ENCODE data around the gene EIF2A. TPM values are rescaled to one million over a fixed set of nuclear protein-coding genes. Genes with fewer than 3 reads are reported as not detected.

The EIF2A gene
- total RNA-seq, 1 experiment from 2014 or later, result 96.4 TPM

DNA sequence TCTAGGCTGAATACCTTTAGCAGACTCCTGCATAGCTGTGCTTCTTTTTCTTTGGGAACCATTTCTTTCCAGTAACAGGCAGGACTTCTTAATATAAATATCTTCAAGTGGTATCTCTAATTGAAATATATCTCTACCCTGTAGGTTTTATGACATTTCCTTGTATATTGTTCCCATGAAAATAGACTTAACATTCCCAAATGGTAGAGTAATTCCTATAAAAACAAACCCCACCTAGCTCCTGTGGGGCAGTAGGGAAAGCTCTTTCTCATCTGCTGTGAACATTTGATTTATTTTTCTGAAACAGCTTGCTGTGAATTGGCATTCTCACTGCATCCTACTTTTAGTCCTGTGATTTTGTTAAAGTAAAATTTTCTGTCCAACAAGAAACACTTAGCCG lies 77.4 kb downstream of the EIF2A start:
- POLR2A ChIA-PET (ENCODE audit: unreplicated experiment), result interaction anchor here (0.5 to 0.7 kb wide), 2 partner anchors 25 to 70 kb away, joined by 4 to 5 read pairs; no protein-coding TSS in a partner anchor
- no peak overlapping the region for H3K4me2 ChIP-seq

DNA sequence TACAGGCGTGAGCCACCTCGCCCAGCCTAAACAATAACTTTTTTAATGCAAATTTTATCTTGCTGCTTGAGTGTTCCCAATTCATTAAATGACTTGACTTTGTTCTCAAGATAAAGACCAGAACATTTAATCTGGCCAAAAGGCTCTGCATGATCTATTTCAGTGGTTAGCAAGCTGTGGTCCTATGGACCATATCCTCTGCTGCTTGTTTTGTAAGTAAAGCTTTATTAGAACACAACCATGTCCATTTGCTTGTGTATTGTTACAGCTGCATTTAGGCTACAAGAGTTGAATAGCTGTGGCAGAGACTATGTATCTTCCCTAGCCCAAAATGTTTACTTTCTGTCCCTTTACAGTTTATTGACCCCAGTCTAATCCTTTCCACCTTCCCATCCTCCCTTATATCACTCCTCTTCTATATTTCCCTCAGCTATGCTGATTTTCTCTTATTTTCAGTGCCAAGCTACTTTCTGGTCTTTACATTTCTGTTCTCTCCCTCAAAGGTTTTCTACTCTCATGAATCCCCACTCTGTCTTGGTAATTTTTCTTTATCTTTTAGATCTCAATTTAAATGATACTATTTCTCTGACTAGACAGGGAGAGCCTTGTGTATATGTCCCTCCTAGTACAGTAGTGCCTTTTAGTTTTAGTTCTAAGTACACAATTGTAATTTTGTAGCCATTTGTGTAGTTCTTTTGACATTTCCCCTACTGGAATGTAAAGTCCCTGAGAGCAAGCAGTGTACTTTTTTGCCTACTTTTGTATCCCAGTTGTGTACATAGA lies 79.8 kb downstream of the EIF2A start:
- CTCF ChIA-PET, result no interaction called here
- H3F3A ChIP-seq (ENCODE audit: insufficient read depth, low read depth), result no peaks in the 10 kb centered on the region
- no TSS peak for BruUV-seq (replicated peaks)
- H3K27me3 ChIP-seq (ENCODE audit: insufficient read depth, low read depth), result no peaks in the 10 kb centered on the region
- POLR2A ChIA-PET (ENCODE audit: unreplicated experiment), result no interaction called here
- no peak overlapping the region for H3K4me3 ChIP-seq
- H3K4me1 ChIP-seq (replicated peaks; ENCODE audit: insufficient read depth), result no peaks in the 10 kb centered on the region
- no peak for DNase-seq
- H2AFZ ChIP-seq, result no peak overlapping the region
- TF ChIP-seq EZH2 (IDR thresholded peaks at IDR 0.05; ENCODE audit: low read depth), result no peak
- TF ChIP-seq, protein P1, sequence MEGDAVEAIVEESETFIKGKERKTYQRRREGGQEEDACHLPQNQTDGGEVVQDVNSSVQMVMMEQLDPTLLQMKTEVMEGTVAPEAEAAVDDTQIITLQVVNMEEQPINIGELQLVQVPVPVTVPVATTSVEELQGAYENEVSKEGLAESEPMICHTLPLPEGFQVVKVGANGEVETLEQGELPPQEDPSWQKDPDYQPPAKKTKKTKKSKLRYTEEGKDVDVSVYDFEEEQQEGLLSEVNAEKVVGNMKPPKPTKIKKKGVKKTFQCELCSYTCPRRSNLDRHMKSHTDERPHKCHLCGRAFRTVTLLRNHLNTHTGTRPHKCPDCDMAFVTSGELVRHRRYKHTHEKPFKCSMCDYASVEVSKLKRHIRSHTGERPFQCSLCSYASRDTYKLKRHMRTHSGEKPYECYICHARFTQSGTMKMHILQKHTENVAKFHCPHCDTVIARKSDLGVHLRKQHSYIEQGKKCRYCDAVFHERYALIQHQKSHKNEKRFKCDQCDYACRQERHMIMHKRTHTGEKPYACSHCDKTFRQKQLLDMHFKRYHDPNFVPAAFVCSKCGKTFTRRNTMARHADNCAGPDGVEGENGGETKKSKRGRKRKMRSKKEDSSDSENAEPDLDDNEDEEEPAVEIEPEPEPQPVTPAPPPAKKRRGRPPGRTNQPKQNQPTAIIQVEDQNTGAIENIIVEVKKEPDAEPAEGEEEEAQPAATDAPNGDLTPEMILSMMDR (conservative IDR thresholded peaks at IDR 0.05), result no peak
- no peaks in the 10 kb centered on the region for H4K20me1 ChIP-seq (ENCODE audit: insufficient read depth)
- H3K36me3 ChIP-seq (ENCODE audit: low read depth), result peaks cover 25% of the 10 kb centered on the region
- H3K27ac ChIP-seq, result no peak overlapping the region
- intact Hi-C loops (cut with micrococcal nuclease; ENCODE audit: unreplicated experiment), result no loop called here
- no peaks in the 10 kb centered on the region for H3K9me3 ChIP-seq (ENCODE audit: insufficient read depth, low read depth)
- H3K4me2 ChIP-seq, result no peak overlapping the region
- H3K79me2 ChIP-seq (ENCODE audit: low read depth), result peaks cover 10% of the 10 kb centered on the region
- no peaks in the 10 kb centered on the region for H3K9me2 ChIP-seq (ENCODE audit: insufficient read depth)

More for the DNA sequence above, 77.4 kb downstream of the EIF2A start:
- intact Hi-C loops (cut with micrococcal nuclease; ENCODE audit: unreplicated experiment), result no loop called here
- no TSS peak for BruUV-seq (replicated peaks)
- CTCF ChIA-PET, result no interaction called here
- Histone ChIP-seq H3K9me3 (ENCODE audit: insufficient read depth, low read depth) (no peaks in the 10 kb centered on the region), H2AFZ (no peak overlapping the region), H3K4me1 (replicated peaks; ENCODE audit: insufficient read depth) (no peaks in the 10 kb centered on the region), H3K36me3 (ENCODE audit: low read depth) (peaks cover 25% of the 10 kb centered on the region), H3K79me2 (ENCODE audit: low read depth) (peaks cover 25% of the 10 kb centered on the region), H4K20me1 (ENCODE audit: insufficient read depth) (no peaks in the 10 kb centered on the region), H3K4me3 (no peak overlapping the region), H3F3A (ENCODE audit: insufficient read depth, low read depth) (no peaks in the 10 kb centered on the region; the same call in 1 of the 2 replicates), H3K27ac (no peak overlapping the region), H3K9me2 (ENCODE audit: insufficient read depth) (no peaks in the 10 kb centered on the region), H3K27me3 (ENCODE audit: insufficient read depth, low read depth) (no peaks in the 10 kb centered on the region)
- TF ChIP-seq, protein P1 (conservative IDR thresholded peaks at IDR 0.05), result no peak
- TF ChIP-seq EZH2 (IDR thresholded peaks at IDR 0.05; ENCODE audit: low read depth), result no peak
- no peak for DNase-seq

DNA sequence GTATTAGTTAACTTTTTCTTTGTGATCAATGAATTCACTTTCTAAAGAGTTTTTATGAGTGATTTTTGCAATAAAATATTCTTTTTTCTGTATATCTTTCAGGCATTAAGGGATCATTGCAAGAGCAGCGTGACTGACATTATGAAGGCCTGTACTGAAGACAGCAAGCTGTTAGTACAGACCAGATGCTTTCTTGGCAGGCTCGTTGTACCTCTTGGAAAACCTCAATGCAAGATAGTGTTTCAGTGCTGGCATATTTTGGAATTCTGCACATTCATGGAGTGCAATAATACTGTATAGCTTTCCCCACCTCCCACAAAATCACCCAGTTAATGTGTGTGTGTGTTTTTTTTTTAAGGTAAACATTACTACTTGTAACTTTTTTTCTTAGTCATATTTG lies 81.0 kb downstream of the EIF2A start:
- Histone ChIP-seq H3K79me2 (ENCODE audit: low read depth) (no peaks in the 10 kb centered on the region), H3K27ac (no peak overlapping the region), H3K36me3 (ENCODE audit: low read depth) (peaks cover 25% of the 10 kb centered on the region), H3K9me3 (ENCODE audit: insufficient read depth, low read depth) (no peaks in the 10 kb centered on the region), H3K4me3 (no peak overlapping the region), H4K20me1 (ENCODE audit: insufficient read depth) (no peaks in the 10 kb centered on the region), H3K4me2 (no peak overlapping the region), H3F3A (ENCODE audit: insufficient read depth, low read depth) (no peaks in the 10 kb centered on the region), H3K4me1 (replicated peaks; ENCODE audit: insufficient read depth) (no peaks in the 10 kb centered on the region), H2AFZ (no peak overlapping the region), H3K9me2 (ENCODE audit: insufficient read depth) (no peaks in the 10 kb centered on the region), H3K27me3 (ENCODE audit: insufficient read depth, low read depth) (no peaks in the 10 kb centered on the region)
- ChIA-PET POLR2A (ENCODE audit: unreplicated experiment) (interaction anchor here (0.5 kb wide), 1 partner anchor 29 kb away, joined by 3 read pairs; no protein-coding TSS in a partner anchor), CTCF (no interaction called here)
- BruUV-seq (replicated peaks), result TSS peak; percentile 13
- DNase-seq, result no peak
- intact Hi-C loops (cut with micrococcal nuclease; ENCODE audit: unreplicated experiment), result no loop called here
- TF ChIP-seq EZH2 (IDR thresholded peaks at IDR 0.05; ENCODE audit: low read depth), result no peak
- TF ChIP-seq, protein P1 (conservative IDR thresholded peaks at IDR 0.05), result no peak
